DMS 273 (cell line): ENCODE data around the gene FAM25G.
"Not testable (repeated sequence)": the region's sequence is repeated elsewhere in the genome, so short reads cannot be mapped to it uniquely, and the experiment has no call there.

ENCODE experiments used
- DNase-seq: peaks from one replicate; lab custom pipeline; 2025; ENCODE audit not compliant: unreplicated experiment; lab: John Stamatoyannopoulos, UW

Gene FAM25G

DNA sequence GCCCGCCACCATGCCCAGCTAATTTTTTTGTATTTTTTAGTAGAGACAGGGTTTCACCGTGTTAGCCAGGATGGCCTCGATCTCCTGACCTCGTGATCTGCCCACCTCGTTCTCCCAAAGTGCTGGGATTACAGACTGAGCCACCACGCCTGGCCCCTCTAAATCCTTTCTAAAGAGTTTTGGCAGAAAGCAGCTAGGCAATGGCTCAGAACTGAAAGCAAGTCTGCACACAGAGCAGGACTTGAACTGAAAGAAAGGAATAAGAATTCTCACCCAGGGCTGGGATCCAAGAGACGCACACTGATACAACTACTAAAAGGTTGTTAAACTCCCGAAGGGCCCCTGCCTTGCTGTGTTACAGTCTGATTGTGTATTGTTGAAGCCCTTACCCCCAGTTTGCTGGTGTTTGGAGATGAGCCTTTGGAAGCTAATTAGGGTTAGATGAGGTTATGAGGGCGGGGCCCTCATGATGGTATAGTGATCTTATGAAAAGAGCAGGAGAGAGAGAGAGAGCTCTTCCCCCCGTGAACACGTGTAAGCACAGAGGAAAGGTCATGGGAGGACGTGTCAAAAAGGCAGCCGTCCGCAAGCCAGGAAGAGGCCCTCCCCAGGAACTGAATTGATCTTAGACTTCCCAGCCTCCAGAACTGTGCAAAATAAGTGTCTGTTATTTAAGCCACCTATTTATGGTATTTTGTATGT, 26.1 kb downstream of the FAM25G start:
- DNase-seq, result not testable (repeated sequence)

DNA sequence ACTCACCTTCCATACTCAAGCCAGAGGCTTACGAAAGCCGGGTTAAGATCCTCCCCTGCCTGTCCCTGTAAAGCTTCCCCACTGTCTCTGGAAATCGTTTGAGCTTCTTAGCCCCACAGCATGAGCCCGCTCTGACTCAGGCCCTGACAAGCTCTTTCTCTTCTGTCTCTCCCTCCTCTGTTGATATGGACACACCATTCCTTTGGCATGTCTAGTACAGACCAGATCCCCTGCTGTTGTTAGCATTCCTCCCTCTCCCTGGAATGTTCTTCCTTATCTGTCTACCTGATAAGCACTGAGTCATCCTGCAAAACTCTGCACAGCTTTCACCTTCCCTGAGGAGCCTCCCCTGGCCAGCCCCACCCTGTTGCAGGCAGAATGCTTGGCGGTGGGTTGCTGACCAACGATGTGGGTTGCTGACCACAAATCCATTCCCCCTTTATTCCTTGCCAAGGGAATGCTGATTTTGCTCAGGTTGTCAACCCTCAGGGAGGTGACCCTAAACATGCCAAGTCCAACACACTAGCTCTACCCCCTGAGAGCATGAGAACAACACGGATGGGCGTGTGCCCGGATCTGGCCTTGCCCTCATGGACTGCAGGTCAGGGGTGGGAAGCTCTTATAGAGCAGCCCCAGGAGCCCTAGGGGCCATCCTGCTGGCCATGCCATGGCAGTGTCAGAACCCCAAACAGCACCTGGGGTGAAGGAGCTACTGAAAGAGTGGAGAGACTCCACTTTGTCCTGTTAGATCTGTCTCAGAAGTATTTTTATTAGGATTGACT, 28.7 kb downstream of the FAM25G start:
- DNase-seq, result not testable (repeated sequence)

DNA sequence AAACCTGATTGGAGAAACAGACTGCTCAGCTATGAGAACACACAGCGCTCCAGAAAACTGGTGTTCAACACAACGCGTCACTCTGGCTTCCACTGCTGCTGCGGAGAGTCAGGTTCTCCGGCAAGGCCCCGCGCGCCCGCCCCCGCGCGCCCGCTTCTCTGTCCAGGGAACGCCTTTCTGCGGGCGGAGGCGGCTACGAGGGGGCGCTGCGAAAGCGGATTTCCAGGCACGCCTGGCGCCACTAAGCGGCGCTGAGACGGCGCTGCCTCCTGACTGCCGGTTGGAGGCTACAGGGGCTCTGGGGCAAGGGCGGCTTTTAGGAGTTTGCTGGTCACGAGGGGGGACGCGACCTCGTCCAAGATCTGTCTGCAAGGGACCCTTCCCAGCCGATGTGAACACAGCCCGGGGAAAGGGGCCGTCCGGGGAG, 30.2 kb downstream of the FAM25G start:
- DNase-seq, result peak; percentile 68

GRCh38 chr10:47458466-47459154, 32.9 kb downstream of the FAM25G start:
- DNase-seq, result no peak

GRCh38 chr10:47457826-47458225, 33.7 kb downstream of the FAM25G start:
- DNase-seq, result no peak

GRCh38 chr10:47457528-47457820, 34.0 kb downstream of the FAM25G start:
- DNase-seq, result no peak

DNA sequence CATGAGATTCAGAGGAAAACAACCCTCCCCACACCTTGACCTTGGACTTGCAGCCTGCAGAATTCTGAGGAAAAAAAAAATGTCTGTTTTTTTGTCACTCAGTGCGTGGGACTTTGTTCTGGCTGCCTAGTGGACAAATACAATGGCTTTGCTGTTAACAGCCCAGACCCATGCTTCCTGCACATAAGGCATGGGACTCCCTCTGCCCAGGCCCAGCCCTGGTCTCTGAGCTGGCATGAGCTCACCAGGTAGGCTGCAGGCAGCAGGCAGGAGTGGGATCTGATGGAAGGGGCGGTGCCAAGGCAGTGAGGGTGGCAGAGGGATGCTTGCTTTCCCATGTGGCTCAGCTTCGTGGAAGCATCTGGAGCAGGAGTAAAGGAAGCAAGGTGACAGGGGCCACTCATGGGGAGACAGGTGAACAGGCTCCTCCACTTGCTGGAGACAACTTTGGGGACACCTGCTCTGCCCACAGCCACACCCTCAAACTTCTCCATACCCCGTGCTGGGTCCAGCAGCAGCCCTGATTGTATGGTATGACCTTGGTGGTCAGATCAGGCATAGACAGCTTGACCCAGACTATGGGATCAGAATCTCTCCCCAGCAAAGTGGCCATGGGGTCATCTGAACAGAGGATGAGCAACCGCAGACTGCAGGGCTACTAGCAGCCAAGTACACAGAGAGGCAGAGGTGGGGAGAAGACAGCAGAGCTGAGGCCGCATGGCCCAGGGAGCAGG, 34.5 kb downstream of the FAM25G start:
- no peak for DNase-seq

- no peak for DNase-seq
Measured at GRCh38 chr10:47456079-47456785, 35.3 kb downstream of the FAM25G start.

DNA sequence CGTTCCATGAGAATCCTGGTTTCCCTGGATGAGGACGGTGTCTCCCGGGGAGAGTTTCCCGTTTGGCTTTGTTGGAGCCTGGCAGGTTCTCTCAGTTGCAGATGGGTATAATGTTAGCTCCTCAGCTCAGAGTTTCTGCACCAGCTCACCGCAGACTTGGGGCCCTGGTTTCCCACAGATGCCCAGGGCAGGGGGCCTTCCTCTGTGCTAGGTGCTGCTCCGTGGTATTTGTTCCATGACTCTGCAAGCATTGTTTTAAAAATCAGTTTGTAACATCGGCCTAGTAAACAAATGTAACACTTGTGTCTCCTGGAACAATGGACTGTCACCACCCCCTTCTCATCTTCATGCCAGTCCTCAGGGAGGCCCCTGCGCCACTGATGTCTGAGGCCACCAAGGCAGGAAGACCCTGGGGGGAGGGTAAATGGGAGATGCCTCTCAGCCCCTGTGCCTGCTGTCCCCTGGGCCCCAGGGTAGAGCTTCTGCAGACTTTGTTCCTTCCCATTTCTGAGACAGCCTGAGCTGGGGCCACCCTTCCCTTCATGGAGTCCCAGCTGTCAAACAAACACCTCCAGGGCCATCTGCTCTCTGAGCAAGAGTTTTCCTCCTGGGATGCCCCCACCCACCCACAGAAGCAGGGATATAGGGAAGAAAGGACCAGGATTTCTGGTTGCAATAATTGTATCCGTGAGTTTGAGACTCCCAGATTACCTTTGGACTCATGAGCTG, 36.0 kb downstream of the FAM25G start:
- peak; percentile 12 for DNase-seq

GRCh38 chr10:47454780-47455058, 36.8 kb downstream of the FAM25G start:
- no peak for DNase-seq

GRCh38 chr10:47454008-47454779, 37.3 kb downstream of the FAM25G start:
- no peak for DNase-seq

DNA sequence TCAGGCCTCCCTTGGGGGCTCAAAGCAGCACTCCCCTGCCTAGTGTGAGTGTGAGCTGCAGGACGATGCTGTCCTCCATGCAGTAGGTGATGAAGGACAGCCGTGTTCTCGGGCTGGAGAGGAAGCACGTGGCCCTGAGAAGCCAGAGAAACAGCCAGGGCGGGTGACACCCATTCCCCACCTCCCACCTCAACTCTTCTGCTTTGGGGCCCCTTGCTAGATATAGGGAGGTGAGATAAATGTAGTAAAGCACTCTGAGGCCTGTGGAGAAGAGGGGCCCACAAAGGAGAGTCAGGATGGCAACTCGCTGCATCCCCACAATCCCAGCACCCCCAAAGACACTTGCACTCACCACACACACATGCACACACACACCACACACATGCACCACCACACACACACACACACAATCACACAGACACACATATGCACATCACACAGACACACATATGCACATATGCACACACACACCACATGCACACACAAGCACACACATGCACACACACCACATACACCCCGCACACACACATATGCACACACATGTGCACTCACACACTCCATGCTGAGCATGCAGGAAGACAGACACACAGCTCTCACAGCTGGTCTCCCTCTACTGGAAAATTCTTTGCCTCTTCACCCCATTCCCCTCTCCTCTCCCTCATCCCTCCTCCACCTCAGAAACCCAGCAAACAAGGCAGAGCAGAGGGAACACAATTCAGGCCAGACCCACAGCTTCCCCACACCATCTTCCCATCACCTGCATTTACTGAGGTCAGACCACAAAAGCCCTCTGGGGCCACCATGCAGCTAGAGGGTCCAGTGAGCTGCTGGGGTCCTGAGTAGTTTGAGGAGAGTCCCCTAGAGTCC, 38.1 kb downstream of the FAM25G start:
- no peak for DNase-seq

DNA sequence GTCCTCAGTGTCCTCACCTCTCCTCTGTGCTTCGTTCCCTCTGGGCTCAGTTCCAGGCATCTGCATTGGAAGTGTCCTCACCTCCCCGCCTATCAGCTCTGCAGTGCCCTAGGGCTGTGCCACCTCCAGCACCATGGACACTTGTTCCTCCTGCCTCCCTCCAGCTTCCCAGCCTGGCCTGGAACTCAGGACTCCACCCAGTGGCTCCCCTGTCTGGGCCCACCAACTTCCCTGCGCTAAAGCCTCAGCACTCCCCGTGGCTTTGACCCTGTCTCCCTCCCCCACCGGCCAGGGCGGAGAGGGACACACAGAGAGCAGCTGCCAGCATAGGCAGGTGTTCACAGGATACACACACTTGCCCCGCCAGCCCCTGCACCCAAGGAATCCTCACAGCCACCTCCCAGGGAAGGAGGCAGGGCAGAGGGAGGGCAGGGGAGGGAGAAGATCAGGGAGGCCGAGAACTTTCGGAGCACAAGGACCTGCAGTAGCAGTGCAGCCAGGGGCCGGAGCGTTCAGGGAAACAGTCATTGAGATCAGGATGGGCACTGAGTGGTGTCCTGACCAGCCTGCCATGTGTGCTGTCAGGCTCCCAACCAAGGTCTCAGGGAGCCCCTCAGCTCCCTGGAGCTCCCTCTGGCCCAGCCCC, 38.9 kb downstream of the FAM25G start:
- DNase-seq, result no peak

- no peak for DNase-seq
Measured at GRCh38 chr10:47451998-47452494, 39.5 kb downstream of the FAM25G start.

- DNase-seq, result no peak
Measured at GRCh38 chr10:47451273-47451997, 40.1 kb downstream of the FAM25G start.

DNA sequence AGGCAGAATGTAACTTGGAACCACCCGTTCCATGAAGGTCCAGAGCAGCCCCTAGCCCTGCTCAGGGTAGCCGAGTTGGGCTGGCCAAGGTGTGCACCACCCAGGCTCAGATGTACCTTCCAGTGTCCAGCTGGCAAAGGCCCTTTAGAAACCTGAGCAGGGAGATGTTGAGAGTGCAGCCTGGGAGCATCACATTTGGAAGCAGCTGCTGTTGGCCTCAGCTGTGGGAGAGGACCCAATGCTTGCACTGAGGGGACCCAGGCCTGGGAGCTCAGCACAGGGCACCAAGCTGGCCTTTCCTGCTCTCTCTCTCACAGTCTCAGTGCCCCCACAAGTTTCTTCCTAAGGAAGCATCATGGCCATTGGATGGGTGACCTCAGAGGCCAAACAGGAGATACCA, 41.1 kb downstream of the FAM25G start:
- no peak for DNase-seq

DNA sequence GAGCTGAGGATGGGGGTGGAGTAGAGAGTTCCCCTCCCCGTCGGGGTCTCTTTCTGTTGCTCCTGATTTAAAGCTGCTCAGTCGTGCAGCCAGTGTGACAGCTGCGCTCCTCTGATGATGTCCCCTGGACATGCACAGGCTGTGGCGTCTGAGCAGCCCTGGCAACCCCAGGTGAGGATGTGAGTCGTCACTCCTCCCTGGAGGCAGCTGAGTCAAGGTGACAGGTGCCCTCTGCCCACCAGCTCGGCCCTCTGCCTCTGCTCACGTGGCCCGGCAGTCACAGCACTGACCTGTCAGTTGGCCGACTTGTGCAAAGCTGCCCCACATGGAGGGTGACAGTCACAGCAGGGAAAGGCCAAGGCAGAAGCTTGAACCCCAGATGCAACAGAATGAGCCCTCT, 41.5 kb downstream of the FAM25G start:
- no peak for DNase-seq
